IPS-18c (cell line): Measurements from ENCODE around the gene CRY1.
"Not testable (repeated sequence)": the region's sequence is repeated elsewhere in the genome, so short reads cannot be mapped to it uniquely, and the experiment has no call there.

ENCODE experiments used
- H3K4me3 ChIP-seq: 2 replicates; pipeline ENCODE4 v1.7.0; 2013; ENCODE audit warnings: low read depth, mild to moderate bottlenecking, low read length, moderate library complexity; ENCODE audit not compliant: insufficient read depth
- H3K9me3 ChIP-seq: one replicate; pipeline ENCODE4 v1.6.1; 2013; ENCODE audit warnings: mild to moderate bottlenecking, low read length, moderate library complexity; ENCODE audit not compliant: control insufficient read depth, insufficient read depth

CRY1 gene

GRCh38 chr12:107111314-107111713 is 18.0 kb upstream of the CRY1 start:
- Histone ChIP-seq H3K9me3 (peaks cover 2% of the 10 kb centered on the region), H3K4me3 (no peak overlapping the region)

GRCh38 chr12:107109726-107110719 is 16.7 kb upstream of the CRY1 start:
- Histone ChIP-seq H3K9me3 (no peaks in the 10 kb centered on the region), H3K4me3 (no peak overlapping the region)

- Histone ChIP-seq H3K4me3 (no peak overlapping the region), H3K9me3 (no peaks in the 10 kb centered on the region)
Observed at GRCh38 chr12:107108995-107109508, 15.7 kb upstream of the CRY1 start.

- not testable (repeated sequence) for H3K9me3 ChIP-seq, H3K4me3 ChIP-seq
Observed at GRCh38 chr12:107108366-107108765, 15.0 kb upstream of the CRY1 start.

GRCh38 chr12:107107381-107107780 is 14.0 kb upstream of the CRY1 start:
- no peak overlapping the region for H3K4me3 ChIP-seq
- no peaks in the 10 kb centered on the region for H3K9me3 ChIP-seq

GRCh38 chr12:107106241-107107025 is 13.1 kb upstream of the CRY1 start:
- Histone ChIP-seq H3K9me3 (no peaks in the 10 kb centered on the region), H3K4me3 (no peak overlapping the region)

GRCh38 chr12:107105410-107105703 is 12.0 kb upstream of the CRY1 start:
- no peaks in the 10 kb centered on the region for H3K9me3 ChIP-seq
- H3K4me3 ChIP-seq, result no peak overlapping the region

- Histone ChIP-seq H3K9me3 (no peaks in the 10 kb centered on the region), H3K4me3 (no peak overlapping the region)
Observed at GRCh38 chr12:107103516-107103915, 10.2 kb upstream of the CRY1 start.

GRCh38 chr12:107103097-107103496 is 9.7 kb upstream of the CRY1 start:
- no peak overlapping the region for H3K4me3 ChIP-seq
- no peaks in the 10 kb centered on the region for H3K9me3 ChIP-seq

- Histone ChIP-seq H3K9me3 (no peaks in the 10 kb centered on the region), H3K4me3 (no peak overlapping the region)
Observed at GRCh38 chr12:107102294-107102693, 8.9 kb upstream of the CRY1 start.

GRCh38 chr12:107101651-107102050 is 8.3 kb upstream of the CRY1 start:
- H3K9me3 ChIP-seq, result peaks cover 2% of the 10 kb centered on the region
- no peak overlapping the region for H3K4me3 ChIP-seq

- H3K4me3 ChIP-seq, result no peak overlapping the region
- peaks cover 2% of the 10 kb centered on the region for H3K9me3 ChIP-seq
Observed at GRCh38 chr12:107099917-107100316, 6.6 kb upstream of the CRY1 start.

- Histone ChIP-seq H3K9me3 (peaks cover 2% of the 10 kb centered on the region), H3K4me3 (no peak overlapping the region)
Observed at GRCh38 chr12:107096571-107096970, 3.2 kb upstream of the CRY1 start.

- peak overlapping the region; percentile 96 for H3K4me3 ChIP-seq
- H3K9me3 ChIP-seq, result peaks cover 2% of the 10 kb centered on the region
Observed at GRCh38 chr12:107094183-107094448, 767 bp upstream of the CRY1 start.

GRCh38 chr12:107092669-107093416 is 506 bp downstream of the CRY1 start:
- peak overlapping the region; percentile 96 for H3K4me3 ChIP-seq
- H3K9me3 ChIP-seq, result peaks cover 2% of the 10 kb centered on the region

- H3K4me3 ChIP-seq, result peak overlapping the region; percentile 96
- H3K9me3 ChIP-seq, result peaks cover 2% of the 10 kb centered on the region
Observed at GRCh38 chr12:107091989-107092641, 1.2 kb downstream of the CRY1 start.

- H3K4me3 ChIP-seq, result peak overlapping the region; percentile 1; the same call in 1 of the 2 replicates
- no peaks in the 10 kb centered on the region for H3K9me3 ChIP-seq
Observed at GRCh38 chr12:107091381-107091780, 2.0 kb downstream of the CRY1 start.
